GM23338 (cell line): Measurements from ENCODE around the gene FBXW11. TPM values are rescaled to one million over a fixed set of nuclear protein-coding genes. Genes with fewer than 3 reads are reported as not detected.

Experiments used
- ATAC-seq: fragments of 200-7000 bp; cut with Tn5 transposase; 3 replicates; pipeline ENCODE4 v1.9.1; 2020
- DNase-seq: peaks from one replicate; pipeline ENCODE4 v3.0.0-alpha.2; 2015; ENCODE audit warnings: low spot score
- H2AFZ ChIP-seq: fragments of 200-600 bp; sonication (generic); 2 replicates; pipeline ENCODE4 v1.8.0; 2016; ENCODE audit warnings: antibody characterized with exemption, mild to moderate bottlenecking, moderate library complexity
- H3F3A ChIP-seq: fragments of 200-600 bp; sonication (generic); replicated peaks from 2 replicates; pipeline ENCODE4 v1.8.0; 2017; ENCODE audit warnings: antibody characterized with exemption, mixed run types, low read depth
- H3K27ac ChIP-seq: fragments of 200-600 bp; sonication (generic); 2 replicates; pipeline ENCODE4 v1.6.1; 2016; ENCODE audit warnings: low read depth
- H3K27me3 ChIP-seq: fragments of 200-600 bp; sonication (generic); 2 replicates; pipeline ENCODE4 v1.8.0; 2016; ENCODE audit warnings: mild to moderate bottlenecking, mixed run types, moderate library complexity; ENCODE audit not compliant: insufficient read depth
- H3K36me3 ChIP-seq: fragments of 200-600 bp; sonication (generic); 2 replicates; pipeline ENCODE4 v1.8.0; 2016; ENCODE audit warnings: mild to moderate bottlenecking; ENCODE audit not compliant: insufficient read depth
- H3K4me1 ChIP-seq: fragments of 200-600 bp; sonication (generic); 2 replicates; pipeline ENCODE4 v1.8.0; 2016; ENCODE audit warnings: mild to moderate bottlenecking, moderate library complexity; ENCODE audit not compliant: insufficient read depth
- H3K4me2 ChIP-seq: fragments of 200-600 bp; sonication (generic); 2 replicates; pipeline ENCODE4 v1.7.1; 2017; ENCODE audit warnings: mixed run types
- H3K4me3 ChIP-seq: fragments of 200-600 bp; sonication (generic); 2 replicates; pipeline ENCODE4 v1.6.1; 2016; ENCODE audit warnings: mixed run types
- H3K79me2 ChIP-seq: fragments of 200-600 bp; sonication (generic); replicated peaks from 2 replicates; pipeline ENCODE4 v1.8.0; 2017; ENCODE audit warnings: mild to moderate bottlenecking; ENCODE audit not compliant: insufficient read depth
- H3K9me2 ChIP-seq: fragments of 200-600 bp; sonication (generic); 2 replicates; pipeline ENCODE4 v1.8.0; 2017; ENCODE audit not compliant: insufficient read depth
- H4K20me1 ChIP-seq: fragments of 200-600 bp; sonication (generic); replicated peaks from 2 replicates; pipeline ENCODE4 v1.8.0; 2017; ENCODE audit warnings: mild to moderate bottlenecking; ENCODE audit not compliant: insufficient read depth
- H3K27ac Mint-ChIP-seq: 2 replicates; pipeline ENCODE4 v1.8.0; 2020; ENCODE audit warnings: inconsistent platforms, mild to moderate bottlenecking, moderate library complexity, mixed read lengths
- H3K27me3 Mint-ChIP-seq: 3 replicates; pipeline ENCODE4 v1.8.0; 2022; ENCODE audit warnings: low read depth, mild to moderate bottlenecking, moderate library complexity, mixed read lengths, inconsistent platforms; ENCODE audit not compliant: insufficient read depth, poor library complexity
- H3K36me3 Mint-ChIP-seq: 3 replicates; pipeline ENCODE4 v1.8.0; 2021; ENCODE audit warnings: low read depth, mild to moderate bottlenecking, inconsistent platforms, moderate library complexity, mixed read lengths
- H3K4me1 Mint-ChIP-seq: 3 replicates; pipeline ENCODE4 v1.8.0; 2020; ENCODE audit warnings: mild to moderate bottlenecking, inconsistent platforms, mixed read lengths
- H3K4me3 Mint-ChIP-seq: 3 replicates; pipeline ENCODE4 v1.8.0; 2021; ENCODE audit warnings: moderate library complexity, mild to moderate bottlenecking, inconsistent platforms, mixed read lengths
- H3K9me3 Mint-ChIP-seq: 3 replicates; pipeline ENCODE4 v1.8.0; 2020; ENCODE audit warnings: moderate library complexity, mild to moderate bottlenecking, inconsistent platforms, mixed read lengths
- CREB1 ChIP-seq: fragments of 250-450 bp; sonication (Bioruptor Pico); IDR thresholded peaks from 2 replicates; pipeline ENCODE4 v1.5.0; 2020; ENCODE audit warnings: low read depth, mild to moderate bottlenecking, moderate library complexity
- CTCF ChIP-seq, 2 experiments: fragments of 200-600 bp in 1 of 2; sonication (generic) in 1 of 2; conservative IDR thresholded peaks; 2 replicates each; pipeline versions ENCODE4 v1.5.1 to v1.6.1; 2016 to 2017; ENCODE audit warnings: antibody characterized with exemption in 2 of 2, low read depth in 2 of 2, mild to moderate bottlenecking in 2 of 2, moderate library complexity in 1 of 2
- ETS1 ChIP-seq: IDR thresholded peaks from 2 replicates; pipeline ENCODE4 v1.6.1; 2016; ENCODE audit warnings: antibody characterized with exemption
- EZH2 ChIP-seq: fragments of 200-600 bp; sonication (generic); IDR thresholded peaks from one replicate; pipeline ENCODE4 v1.8.0; 2017; ENCODE audit warnings: antibody characterized with exemption, mild to moderate bottlenecking, low read depth; ENCODE audit not compliant: unreplicated experiment
- EZH2phosphoT487 ChIP-seq: fragments of 200-600 bp; sonication (generic); IDR thresholded peaks from one replicate; pipeline ENCODE4 v1.8.1; 2018; ENCODE audit warnings: antibody characterized with exemption; ENCODE audit not compliant: unreplicated experiment
- JUNB ChIP-seq: IDR thresholded peaks from one replicate; pipeline ENCODE4 v1.6.1; 2016; ENCODE audit warnings: antibody characterized with exemption; ENCODE audit not compliant: unreplicated experiment
- NANOG ChIP-seq: IDR thresholded peaks from 2 replicates; pipeline ENCODE4 v1.6.1; 2016; ENCODE audit warnings: antibody characterized with exemption, borderline replicate concordance
- STAT1 ChIP-seq: IDR thresholded peaks from one replicate; pipeline ENCODE4 v1.6.1; 2016; ENCODE audit warnings: antibody characterized with exemption; ENCODE audit not compliant: unreplicated experiment
- ZNF114 ChIP-seq: fragments of 250-450 bp; sonication (Bioruptor Pico); IDR thresholded peaks from 2 replicates; pipeline ENCODE4 v1.5.0; 2020; ENCODE audit warnings: mild to moderate bottlenecking, moderate library complexity
- ZNF331 ChIP-seq: fragments of 250-450 bp; sonication (Bioruptor Pico); IDR thresholded peaks from 2 replicates; pipeline ENCODE4 v1.5.0; 2020; ENCODE audit warnings: low read depth, mild to moderate bottlenecking, moderate library complexity
- polyA plus RNA-seq: library from polyadenylated mRNA; unstranded; fragments of >200 nt; fragmentation: Nextera tagmentation; extraction: Ambion mirVana; gene quantifications from 2 replicates; pipeline ENCODE4 v1.2.1, GENCODE V29; 2016
- total RNA-seq: library from RNA; depleted of rRNA; stranded (reverse); fragments of >200 nt; shearing (Covaris generic); gene quantifications from 2 replicates; pipeline ENCODE4 v1.2.3, GENCODE V29; 2014

Gene FBXW11
- total and polyA plus RNA-seq, 2 experiments from 2014 or later, result 45.0 to 88.0 TPM

- no peak for TF ChIP-seq EZH2phosphoT487
- no peak for TF ChIP-seq NANOG
- TF ChIP-seq ZNF331 (CRISPR knock-in tag), result no peak
- no peak for TF ChIP-seq STAT1
- no peak for TF ChIP-seq CREB1 (CRISPR knock-in tag)
- TF ChIP-seq CTCF (conservative IDR thresholded peaks at IDR 0.05; ENCODE audit: low read depth in 2 of 2), result no peak
- TF ChIP-seq JUNB, result no peak
- TF ChIP-seq ETS1, result no peak
- TF ChIP-seq ZNF114 (CRISPR knock-in tag), result no peak
- no peak for TF ChIP-seq EZH2
- Histone ChIP-seq H3K9me2 (no peaks in the 10 kb centered on the region), H3F3A (0 out of 2 replicates have a peak, but pooled peaks cover 8% of the 10 kb centered on the region), H3K4me2 (no peak overlapping the region), H3K27me3 (no peaks in the 10 kb centered on the region), H2AFZ (no peak overlapping the region), H3K36me3 (no peaks in the 10 kb centered on the region; the same call in 1 of the 2 replicates), H4K20me1 (peaks cover 8% of the 10 kb centered on the region), H3K79me2 (peaks cover 11% of the 10 kb centered on the region), H3K4me3 (no peak overlapping the region), H3K4me1 (no peaks in the 10 kb centered on the region), H3K27ac (no peak overlapping the region)
- no peaks in the 10 kb centered on the region for H3K9me3 Mint-ChIP-seq
- DNase-seq (no peak), ATAC-seq (no peak)
- peaks cover 9% of the 10 kb centered on the region; the same call in 2 of the 3 replicates for H3K36me3 Mint-ChIP-seq
- peaks cover 8% of the 10 kb centered on the region for H3K4me1 Mint-ChIP-seq
- peaks cover 6% of the 10 kb centered on the region for H3K27me3 Mint-ChIP-seq
- no peak overlapping the region; the same call in 1 of the 2 replicates for H3K27ac Mint-ChIP-seq
- no peak overlapping the region for H3K4me3 Mint-ChIP-seq
These were observed 143.8 kb downstream of the FBXW11 start for GRCh38 chr5:171862624-171863023.

- Histone ChIP-seq H3K9me2 (no peaks in the 10 kb centered on the region), H2AFZ (no peak overlapping the region), H3K27me3 (no peaks in the 10 kb centered on the region), H3K79me2 (peaks cover 11% of the 10 kb centered on the region), H3K36me3 (no peaks in the 10 kb centered on the region; the same call in 1 of the 2 replicates), H3K27ac (no peak overlapping the region), H3K4me1 (no peaks in the 10 kb centered on the region), H3K4me2 (no peak overlapping the region), H3F3A (0 out of 2 replicates have a peak, but pooled peaks cover 8% of the 10 kb centered on the region), H4K20me1 (peaks cover 8% of the 10 kb centered on the region), H3K4me3 (no peak overlapping the region)
- ATAC-seq, result no peak
- DNase-seq, result no peak
- Mint-ChIP-seq H3K27me3 (peaks cover 7% of the 10 kb centered on the region), H3K27ac (no peak overlapping the region), H3K4me3 (no peak overlapping the region), H3K36me3 (peaks cover 8% of the 10 kb centered on the region), H3K9me3 (no peaks in the 10 kb centered on the region), H3K4me1 (peaks cover 12% of the 10 kb centered on the region)
- TF ChIP-seq ETS1, result no peak
These were observed 145.1 kb downstream of the FBXW11 start for GRCh38 chr5:171861381-171861780.
